ENCODE data around the gene PPP2R3B.
A peak's percentile ranks its signal among the peaks of the same experiment; 100 is the strongest.

PPP2R3B gene

GRCh38 chrX:386768-387575, at the start of gene PPP2R3B (continued):
- TF ChIP-seq, protein P1, sequence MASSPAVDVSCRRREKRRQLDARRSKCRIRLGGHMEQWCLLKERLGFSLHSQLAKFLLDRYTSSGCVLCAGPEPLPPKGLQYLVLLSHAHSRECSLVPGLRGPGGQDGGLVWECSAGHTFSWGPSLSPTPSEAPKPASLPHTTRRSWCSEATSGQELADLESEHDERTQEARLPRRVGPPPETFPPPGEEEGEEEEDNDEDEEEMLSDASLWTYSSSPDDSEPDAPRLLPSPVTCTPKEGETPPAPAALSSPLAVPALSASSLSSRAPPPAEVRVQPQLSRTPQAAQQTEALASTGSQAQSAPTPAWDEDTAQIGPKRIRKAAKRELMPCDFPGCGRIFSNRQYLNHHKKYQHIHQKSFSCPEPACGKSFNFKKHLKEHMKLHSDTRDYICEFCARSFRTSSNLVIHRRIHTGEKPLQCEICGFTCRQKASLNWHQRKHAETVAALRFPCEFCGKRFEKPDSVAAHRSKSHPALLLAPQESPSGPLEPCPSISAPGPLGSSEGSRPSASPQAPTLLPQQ (tag by site-specific recombination; IDR thresholded peaks at IDR 0.05): peak; percentile 70
- TF ChIP-seq ZNF561 (tag by site-specific recombination; IDR thresholded peaks at IDR 0.05; ENCODE audit: borderline replicate concordance) (peak; percentile 59; the same call in 1 of the 2 replicates), ZNF138 (tag by site-specific recombination; IDR thresholded peaks at IDR 0.05; ENCODE audit: borderline replicate concordance) (no peak), ZNF350 (tag by site-specific recombination; IDR thresholded peaks at IDR 0.05) (no peak), ZEB2 (tag by site-specific recombination; IDR thresholded peaks at IDR 0.05) (peak; percentile 80), ZBTB17 (tag by site-specific recombination; IDR thresholded peaks at IDR 0.05) (peak; percentile 64), KLF7 (tag by site-specific recombination; IDR thresholded peaks at IDR 0.05; ENCODE audit: borderline replicate concordance) (no peak), KLF10 (tag by site-specific recombination; IDR thresholded peaks at IDR 0.05) (peak; percentile 86), ZNF585B (tag by site-specific recombination; IDR thresholded peaks at IDR 0.05) (no peak), ZFP69B (tag by site-specific recombination; IDR thresholded peaks at IDR 0.05) (peak; percentile 30; the same call in 1 of the 2 replicates), ZNF837 (tag by site-specific recombination; IDR thresholded peaks at IDR 0.05) (no peak), ZNF670 (tag by site-specific recombination; IDR thresholded peaks at IDR 0.05; ENCODE audit: low read depth) (no peak), OSR2 (tag by site-specific recombination; IDR thresholded peaks at IDR 0.05) (no peak), ZNF830 (tag by site-specific recombination; IDR thresholded peaks at IDR 0.05; ENCODE audit: low read depth) (no peak), ZNF544 (tag by site-specific recombination; IDR thresholded peaks at IDR 0.05) (no peak), YY1 (tag by site-specific recombination; IDR thresholded peaks at IDR 0.05) (peak; percentile 66; the same call in 1 of the 2 replicates), ZNF366 (tag by site-specific recombination; conservative IDR thresholded peaks at IDR 0.05) (no peak), TSHZ1 (tag by site-specific recombination; IDR thresholded peaks at IDR 0.05; ENCODE audit: borderline replicate concordance) (no peak), ZNF610 (tag by site-specific recombination; IDR thresholded peaks at IDR 0.05; ENCODE audit: borderline replicate concordance) (peak; percentile 66; the same call in 1 of the 2 replicates), ZNF140 (tag by site-specific recombination; IDR thresholded peaks at IDR 0.05) (no peak), ZNF175 (tag by site-specific recombination; IDR thresholded peaks at IDR 0.05) (no peak), ZBTB48 (tag by site-specific recombination; IDR thresholded peaks at IDR 0.05) (no peak), ZNF311 (tag by site-specific recombination; IDR thresholded peaks at IDR 0.05; ENCODE audit: borderline replicate concordance) (no peak)
- TF ChIP-seq, protein P2, sequence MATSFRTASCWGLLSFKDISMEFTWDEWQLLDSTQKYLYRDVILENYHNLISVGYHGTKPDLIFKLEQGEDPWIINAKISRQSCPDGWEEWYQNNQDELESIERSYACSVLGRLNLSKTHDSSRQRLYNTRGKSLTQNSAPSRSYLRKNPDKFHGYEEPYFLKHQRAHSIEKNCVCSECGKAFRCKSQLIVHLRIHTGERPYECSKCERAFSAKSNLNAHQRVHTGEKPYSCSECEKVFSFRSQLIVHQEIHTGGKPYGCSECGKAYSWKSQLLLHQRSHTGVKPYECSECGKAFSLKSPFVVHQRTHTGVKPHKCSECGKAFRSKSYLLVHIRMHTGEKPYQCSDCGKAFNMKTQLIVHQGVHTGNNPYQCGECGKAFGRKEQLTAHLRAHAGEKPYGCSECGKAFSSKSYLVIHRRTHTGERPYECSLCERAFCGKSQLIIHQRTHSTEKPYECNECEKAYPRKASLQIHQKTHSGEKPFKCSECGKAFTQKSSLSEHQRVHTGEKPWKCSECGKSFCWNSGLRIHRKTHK (tag by site-specific recombination; IDR thresholded peaks at IDR 0.05): no peak
- TF ChIP-seq, protein P3, sequence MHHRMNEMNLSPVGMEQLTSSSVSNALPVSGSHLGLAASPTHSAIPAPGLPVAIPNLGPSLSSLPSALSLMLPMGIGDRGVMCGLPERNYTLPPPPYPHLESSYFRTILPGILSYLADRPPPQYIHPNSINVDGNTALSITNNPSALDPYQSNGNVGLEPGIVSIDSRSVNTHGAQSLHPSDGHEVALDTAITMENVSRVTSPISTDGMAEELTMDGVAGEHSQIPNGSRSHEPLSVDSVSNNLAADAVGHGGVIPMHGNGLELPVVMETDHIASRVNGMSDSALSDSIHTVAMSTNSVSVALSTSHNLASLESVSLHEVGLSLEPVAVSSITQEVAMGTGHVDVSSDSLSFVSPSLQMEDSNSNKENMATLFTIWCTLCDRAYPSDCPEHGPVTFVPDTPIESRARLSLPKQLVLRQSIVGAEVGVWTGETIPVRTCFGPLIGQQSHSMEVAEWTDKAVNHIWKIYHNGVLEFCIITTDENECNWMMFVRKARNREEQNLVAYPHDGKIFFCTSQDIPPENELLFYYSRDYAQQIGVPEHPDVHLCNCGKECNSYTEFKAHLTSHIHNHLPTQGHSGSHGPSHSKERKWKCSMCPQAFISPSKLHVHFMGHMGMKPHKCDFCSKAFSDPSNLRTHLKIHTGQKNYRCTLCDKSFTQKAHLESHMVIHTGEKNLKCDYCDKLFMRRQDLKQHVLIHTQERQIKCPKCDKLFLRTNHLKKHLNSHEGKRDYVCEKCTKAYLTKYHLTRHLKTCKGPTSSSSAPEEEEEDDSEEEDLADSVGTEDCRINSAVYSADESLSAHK (tag by site-specific recombination; IDR thresholded peaks at IDR 0.05): 0 out of 2 replicates have a peak, but pooled peaks have one; percentile 12
- TF ChIP-seq, protein P4, sequence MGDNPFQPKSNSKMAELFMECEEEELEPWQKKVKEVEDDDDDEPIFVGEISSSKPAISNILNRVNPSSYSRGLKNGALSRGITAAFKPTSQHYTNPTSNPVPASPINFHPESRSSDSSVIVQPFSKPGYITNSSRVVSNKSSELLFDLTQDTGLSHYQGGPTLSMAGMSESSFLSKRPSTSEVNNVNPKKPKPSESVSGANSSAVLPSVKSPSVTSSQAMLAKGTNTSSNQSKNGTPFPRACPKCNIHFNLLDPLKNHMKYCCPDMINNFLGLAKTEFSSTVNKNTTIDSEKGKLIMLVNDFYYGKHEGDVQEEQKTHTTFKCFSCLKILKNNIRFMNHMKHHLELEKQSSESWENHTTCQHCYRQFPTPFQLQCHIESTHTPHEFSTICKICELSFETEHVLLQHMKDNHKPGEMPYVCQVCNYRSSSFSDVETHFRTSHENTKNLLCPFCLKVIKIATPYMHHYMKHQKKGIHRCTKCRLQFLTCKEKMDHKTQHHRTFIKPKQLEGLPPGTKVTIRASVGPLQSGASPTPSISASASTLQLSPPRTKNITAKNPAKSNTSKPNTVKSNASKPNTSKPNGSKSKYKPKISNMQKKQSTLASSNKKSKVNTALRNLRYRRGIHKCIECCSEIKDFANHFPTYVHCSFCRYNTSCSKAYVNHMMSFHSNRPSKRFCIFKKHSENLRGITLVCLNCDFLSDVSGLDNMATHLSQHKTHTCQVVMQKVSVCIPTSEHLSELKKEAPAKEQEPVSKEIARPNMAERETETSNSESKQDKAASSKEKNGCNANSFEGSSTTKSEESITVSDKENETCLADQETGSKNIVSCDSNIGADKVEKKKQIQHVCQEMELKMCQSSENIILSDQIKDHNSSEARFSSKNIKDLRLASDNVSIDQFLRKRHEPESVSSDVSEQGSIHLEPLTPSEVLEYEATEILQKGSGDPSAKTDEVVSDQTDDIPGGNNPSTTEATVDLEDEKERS (tag by site-specific recombination; IDR thresholded peaks at IDR 0.05): no peak
